ENCODE results near the gene NHSL2.

Gene NHSL2

DNA sequence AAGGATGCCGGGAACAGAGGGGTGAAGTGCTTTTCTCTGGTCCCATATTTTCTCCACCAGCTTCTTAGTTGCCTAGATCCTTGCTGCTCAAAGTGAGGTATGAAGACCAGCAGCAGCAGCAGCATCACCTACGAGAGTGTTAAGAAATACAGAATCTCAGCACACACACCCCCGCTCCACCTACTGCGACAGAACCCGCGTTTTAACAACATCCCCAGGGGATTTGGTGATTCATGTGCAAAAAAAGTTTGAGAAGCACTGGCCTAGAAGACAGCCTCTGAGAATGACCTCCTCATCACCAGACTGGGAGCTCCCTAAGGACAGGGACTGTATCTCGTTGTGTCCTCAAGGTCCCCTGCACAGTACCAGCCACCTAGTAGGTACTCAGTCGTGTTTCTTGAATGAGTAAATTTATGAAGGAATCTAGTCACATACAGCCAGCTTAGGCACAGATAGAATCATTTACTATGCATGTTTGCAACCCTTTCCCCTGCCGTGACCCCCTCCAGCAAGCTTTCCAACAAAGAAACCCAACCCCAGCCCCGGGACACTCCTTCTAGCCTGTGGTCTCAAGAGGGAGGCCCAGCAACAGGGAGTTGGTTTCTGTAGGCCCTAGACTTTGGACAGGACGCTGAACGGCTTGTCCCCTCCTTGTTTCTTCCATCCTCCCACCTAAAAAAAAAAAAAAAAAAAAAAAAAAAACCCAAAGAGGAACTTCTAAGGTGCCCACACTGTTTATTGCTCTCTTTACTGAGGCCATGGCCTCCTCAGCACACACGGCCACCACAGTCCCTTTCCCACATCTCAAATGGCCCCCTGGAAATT lies 199.6 kb downstream of the NHSL2 start:
- no peak for DNase-seq (ENCODE audit: low spot score)

GRCh38 chrX:72110876-72111708 lies 200.4 kb downstream of the NHSL2 start:
- no peak for DNase-seq (ENCODE audit: low spot score)

- DNase-seq (ENCODE audit: low spot score): no peak
Measured at GRCh38 chrX:72113461-72113860, 202.8 kb downstream of the NHSL2 start.

GRCh38 chrX:72114306-72114705 lies 203.7 kb downstream of the NHSL2 start:
- DNase-seq (ENCODE audit: low spot score): no peak

DNA sequence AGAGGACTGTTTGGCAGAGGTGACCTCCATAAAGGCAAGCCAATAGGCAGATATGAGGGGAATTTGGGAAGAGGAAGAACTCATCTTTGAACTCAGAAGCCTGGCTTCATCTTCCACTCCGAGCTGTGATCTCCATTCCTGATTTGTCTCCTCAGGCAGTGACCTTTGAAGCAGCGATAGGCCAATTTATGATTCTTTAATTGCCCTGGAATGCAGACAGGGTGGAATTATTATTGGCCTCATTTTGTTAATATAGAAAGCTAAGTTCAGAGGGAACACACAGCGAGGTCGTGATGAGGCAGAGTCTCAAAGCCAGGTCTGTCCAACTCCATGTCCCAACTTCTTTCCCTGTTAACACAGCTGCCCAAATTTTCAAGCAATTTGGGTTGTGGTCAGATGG lies 204.2 kb downstream of the NHSL2 start:
- DNase-seq (ENCODE audit: low spot score): no peak

DNA sequence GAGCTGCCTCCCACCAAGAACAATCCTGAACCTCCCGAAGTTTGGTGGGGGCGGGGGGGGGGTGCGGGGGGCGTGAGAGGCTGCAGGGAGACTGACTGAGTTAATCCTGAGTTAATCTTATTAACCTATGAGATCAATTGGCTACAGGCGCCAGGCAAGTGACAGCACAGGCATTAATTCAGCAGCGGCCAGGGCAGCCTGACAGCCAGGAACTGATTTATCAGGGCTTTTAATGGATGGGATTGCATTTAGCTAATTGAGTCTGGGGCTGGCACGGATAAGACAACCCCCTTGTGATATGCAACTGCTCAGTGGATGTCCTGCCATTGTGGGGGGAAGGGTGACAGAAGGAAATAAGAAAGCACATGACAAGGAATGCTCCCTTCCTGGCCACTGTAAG lies 204.7 kb downstream of the NHSL2 start:
- no peak for DNase-seq (ENCODE audit: low spot score)

DNA sequence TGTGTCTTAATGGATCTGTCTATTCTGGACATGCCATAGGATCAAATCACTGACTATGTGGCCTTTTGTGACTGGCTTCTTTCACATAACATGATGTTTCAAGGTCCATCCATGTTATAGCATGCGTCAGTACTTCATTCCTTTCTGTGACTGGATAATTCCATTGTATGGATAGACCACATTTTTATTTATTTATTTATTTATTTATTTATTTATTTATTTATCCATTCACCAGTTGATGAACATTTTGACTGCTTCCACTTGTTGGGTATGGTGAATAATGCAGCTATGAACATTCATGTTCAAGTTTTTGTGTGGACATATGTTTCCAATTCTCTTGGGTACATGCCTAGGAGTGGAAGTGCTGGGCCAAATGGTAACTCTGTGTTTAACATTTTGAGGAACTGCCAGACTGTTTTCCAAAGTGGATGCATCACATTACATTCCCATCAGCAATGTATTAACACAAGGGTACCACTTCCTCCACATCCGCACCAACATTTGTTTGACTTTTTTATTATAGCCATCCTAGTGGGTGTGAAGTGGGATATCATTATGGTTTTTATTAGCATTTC lies 207.1 kb downstream of the NHSL2 start:
- no peak for DNase-seq (ENCODE audit: low spot score)

- no peak for DNase-seq (ENCODE audit: low spot score)
Measured at GRCh38 chrX:72120837-72121236, 210.2 kb downstream of the NHSL2 start.

- DNase-seq (ENCODE audit: low spot score): peak; percentile 46
Measured at GRCh38 chrX:72121383-72121782, 210.7 kb downstream of the NHSL2 start.

DNA sequence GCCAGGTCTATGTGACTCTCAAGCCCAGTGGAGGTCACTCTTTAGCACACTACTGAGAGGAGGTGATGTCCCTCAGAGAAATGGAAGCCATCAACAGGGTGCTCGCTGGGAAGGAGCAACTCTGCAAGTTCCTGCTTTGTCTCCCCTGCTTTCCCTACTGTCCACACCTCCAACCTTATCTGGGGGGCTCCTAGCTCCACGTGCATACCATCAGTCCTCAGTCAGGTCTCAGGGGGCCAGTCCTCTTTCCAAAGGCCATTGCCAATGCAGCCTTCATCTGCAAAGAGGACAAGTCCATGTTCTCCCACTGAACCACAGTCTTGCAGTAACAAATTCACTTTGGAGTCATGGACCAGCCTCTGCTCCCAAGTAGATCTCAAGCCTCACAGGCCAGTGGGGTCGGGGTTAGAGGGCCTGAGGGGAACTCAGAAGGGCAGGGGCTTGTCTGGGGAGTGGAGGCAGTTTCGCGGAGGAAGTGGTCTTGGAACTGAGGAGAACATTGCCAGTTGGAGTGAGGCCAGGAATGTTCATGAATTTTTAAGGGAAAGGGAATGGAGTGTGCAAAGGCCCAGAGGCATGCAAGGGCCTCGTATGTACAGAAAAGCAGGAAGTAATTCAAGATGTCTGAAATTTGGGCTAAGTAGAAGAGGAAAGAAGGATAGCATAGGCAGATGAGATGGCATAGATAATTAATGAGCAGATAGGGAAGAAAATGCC lies 212.1 kb downstream of the NHSL2 start:
- no peak for DNase-seq (ENCODE audit: low spot score)

GRCh38 chrX:72123471-72124185 lies 213.0 kb downstream of the NHSL2 start:
- no peak for DNase-seq (ENCODE audit: low spot score)

DNA sequence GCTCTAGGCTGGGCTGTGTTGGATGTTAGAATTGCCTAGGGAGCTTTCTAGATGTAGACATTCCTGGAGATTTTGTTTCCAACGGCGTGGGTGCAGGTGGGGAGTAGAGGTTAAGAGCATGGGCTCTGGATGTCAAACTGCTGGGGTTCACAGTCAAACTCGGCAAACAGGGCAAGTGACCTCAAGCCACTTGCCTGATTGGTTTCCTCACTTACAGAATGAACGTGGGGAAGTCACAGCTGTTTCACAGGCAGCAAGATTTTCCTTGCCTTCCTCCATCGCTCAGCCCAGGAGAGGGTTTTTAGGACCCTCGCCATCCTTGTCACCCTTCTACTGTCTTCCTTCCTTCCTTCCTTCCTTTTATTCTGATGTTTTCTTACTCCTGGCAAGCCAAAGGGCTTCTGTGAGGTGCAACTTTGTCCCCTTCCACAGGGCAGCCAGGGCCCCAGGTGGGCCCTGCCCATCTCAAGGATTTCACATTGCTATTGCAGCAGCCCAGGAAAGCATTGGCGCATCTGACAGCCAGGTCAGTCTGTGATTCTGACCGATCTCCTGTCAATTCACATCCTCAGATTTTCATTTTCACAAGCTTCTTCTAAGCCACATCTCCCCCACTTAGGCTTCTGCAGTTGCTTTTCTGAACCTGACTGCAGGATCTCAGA lies 214.0 kb downstream of the NHSL2 start:
- no peak for DNase-seq (ENCODE audit: low spot score)

DNA sequence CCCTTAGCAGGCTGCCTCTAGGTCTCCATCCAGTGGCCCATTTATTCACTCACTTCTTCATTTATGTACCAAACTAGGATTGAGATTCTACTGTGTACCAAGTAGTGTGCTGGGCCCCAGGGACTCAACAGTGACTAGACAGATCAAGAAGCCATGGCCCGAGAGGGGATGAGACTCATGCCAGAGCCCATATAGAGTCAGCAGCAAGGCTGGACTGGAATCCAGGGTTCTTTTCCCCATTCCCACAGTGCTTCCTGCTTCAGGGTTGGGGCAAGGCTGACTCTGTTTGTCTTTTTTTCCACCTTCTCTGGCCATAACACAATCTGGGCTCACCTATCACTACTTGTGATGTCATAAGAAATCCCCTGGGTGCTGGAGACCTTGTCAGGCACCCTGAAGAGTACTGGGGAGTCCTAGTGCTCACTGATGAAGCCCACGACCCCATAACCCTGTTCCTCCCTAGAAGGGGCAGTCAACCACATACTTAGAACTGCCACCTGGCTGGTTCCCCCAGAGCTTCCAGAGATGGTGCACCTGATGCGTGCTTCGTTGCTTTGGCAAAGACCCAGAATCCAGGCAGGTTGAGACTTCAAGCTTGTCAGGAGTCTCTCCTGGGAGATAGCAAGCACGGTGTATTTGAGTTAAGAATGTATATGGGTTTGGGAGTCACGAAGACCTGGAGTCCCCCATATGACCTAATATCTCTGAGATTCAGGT lies 214.8 kb downstream of the NHSL2 start:
- DNase-seq (ENCODE audit: low spot score): no peak

- DNase-seq (ENCODE audit: low spot score): no peak
Measured at GRCh38 chrX:72126048-72126415, 215.4 kb downstream of the NHSL2 start.

- peak; percentile 82 for DNase-seq (ENCODE audit: low spot score)
Measured at GRCh38 chrX:72126539-72127140, 216.0 kb downstream of the NHSL2 start.

GRCh38 chrX:72127332-72127731 lies 216.7 kb downstream of the NHSL2 start:
- no peak for DNase-seq (ENCODE audit: low spot score)

DNA sequence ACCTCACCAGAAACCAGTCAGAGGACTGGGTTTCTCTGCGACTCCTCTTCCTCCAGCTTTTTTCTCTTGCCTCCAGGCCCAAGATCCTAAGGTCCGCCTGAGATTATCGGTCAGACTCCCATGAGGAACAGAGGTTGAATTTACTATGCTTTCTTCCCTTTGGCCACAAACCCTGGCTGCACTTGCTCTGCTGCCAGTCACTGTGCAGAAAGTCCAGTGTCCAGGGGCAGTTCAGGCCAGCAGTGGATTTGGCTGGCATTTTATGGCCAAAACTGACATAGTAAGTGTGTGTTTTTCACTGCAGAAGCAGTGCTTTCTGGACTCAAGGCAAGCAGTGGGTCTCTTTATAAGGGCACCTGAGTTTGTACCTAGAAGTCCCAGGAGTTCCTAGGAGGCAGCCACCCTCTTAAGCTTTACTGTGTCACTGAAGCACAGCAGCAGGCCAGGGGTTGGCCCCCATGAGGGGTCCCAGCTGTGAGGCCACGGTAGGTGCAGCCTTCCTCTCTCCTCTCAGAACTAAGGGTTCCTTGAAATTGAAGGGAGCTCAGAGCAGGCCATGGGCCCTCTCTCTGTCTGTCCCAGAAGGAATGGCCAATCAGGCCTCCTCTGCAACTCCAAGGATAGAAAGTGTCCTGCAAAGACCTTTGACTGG lies 217.7 kb downstream of the NHSL2 start:
- DNase-seq (ENCODE audit: low spot score): no peak

- DNase-seq (ENCODE audit: low spot score): peak; percentile 26
Measured at GRCh38 chrX:72128881-72129280, 218.2 kb downstream of the NHSL2 start.

- DNase-seq (ENCODE audit: low spot score): no peak
Measured at GRCh38 chrX:72129661-72130060, 219.0 kb downstream of the NHSL2 start.
